ENCODE results near the gene MICB. TPM values are rescaled to one million over a fixed set of nuclear protein-coding genes. Genes with fewer than 3 reads are reported as not detected.

Gene MICB
- polyA plus RNA-seq, 1 experiment = 23.4 TPM

DNA sequence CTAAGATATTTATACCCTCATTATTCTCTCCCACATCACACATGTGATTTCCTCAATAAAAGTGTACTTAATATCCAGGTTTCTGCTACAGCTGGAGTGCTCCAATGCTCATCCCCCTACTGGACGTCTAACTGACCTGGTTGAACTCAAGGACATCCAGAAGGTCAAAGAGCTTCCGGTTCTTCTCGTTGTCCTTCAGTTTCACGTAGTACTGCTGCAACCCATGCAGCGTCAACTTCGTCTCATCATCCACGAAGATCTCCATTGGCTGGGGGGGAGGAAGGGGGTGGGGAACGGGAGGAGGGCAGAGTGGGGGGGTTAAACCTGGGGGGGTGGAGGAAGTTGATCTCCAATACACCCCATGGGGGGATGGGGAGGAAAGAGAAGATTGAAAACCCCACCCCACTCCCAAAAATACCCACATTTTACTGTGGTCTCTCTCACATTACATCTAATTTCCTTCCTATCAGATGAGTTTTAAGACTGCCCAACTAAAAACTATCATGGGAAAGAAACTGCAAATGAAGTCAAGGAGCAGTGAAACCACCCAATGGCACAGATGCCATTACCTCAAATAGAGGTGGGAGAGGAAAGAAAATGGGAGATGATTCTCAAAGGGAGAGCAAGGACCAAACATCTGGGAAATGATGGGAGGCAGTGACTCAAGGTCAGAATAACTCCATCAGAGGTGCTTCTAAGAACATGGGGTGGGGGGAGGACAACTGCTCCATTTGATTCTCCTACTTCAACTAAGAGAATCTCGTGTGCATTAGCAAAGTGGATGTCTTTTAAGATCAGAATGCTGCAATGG is 34.9 kb downstream of the MICB start:
- no peak for DNase-seq (ENCODE audit: low read depth)

DNA sequence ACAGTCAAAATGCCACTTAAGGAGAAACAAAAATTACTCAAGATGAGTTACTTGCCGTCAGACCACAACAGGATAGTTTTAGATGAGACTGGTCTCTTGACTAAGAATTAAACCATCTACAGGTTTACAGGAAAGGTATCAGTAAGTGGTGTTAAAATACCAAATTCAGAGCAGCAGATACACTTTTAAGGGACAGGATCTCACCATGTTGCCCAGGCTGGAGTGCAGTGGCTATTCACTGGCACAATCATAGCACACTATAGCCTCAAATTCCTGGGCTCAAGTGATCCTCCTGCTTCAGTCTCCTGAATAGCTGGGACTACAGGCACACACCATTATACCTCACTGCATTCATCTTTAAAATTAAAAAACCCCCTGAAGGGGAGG is 35.5 kb downstream of the MICB start:
- H3K36me3 ChIP-seq (ENCODE audit: control insufficient read depth, insufficient read depth, low read length) = peaks cover 44% of the 10 kb centered on the region
- no peaks in the 10 kb centered on the region for H3K27me3 ChIP-seq (ENCODE audit: control insufficient read depth, insufficient read depth, low read length)
- no peak overlapping the region for H3K4me3 ChIP-seq (ENCODE audit: low read depth, low read length)
- TF ChIP-seq, protein P1, sequence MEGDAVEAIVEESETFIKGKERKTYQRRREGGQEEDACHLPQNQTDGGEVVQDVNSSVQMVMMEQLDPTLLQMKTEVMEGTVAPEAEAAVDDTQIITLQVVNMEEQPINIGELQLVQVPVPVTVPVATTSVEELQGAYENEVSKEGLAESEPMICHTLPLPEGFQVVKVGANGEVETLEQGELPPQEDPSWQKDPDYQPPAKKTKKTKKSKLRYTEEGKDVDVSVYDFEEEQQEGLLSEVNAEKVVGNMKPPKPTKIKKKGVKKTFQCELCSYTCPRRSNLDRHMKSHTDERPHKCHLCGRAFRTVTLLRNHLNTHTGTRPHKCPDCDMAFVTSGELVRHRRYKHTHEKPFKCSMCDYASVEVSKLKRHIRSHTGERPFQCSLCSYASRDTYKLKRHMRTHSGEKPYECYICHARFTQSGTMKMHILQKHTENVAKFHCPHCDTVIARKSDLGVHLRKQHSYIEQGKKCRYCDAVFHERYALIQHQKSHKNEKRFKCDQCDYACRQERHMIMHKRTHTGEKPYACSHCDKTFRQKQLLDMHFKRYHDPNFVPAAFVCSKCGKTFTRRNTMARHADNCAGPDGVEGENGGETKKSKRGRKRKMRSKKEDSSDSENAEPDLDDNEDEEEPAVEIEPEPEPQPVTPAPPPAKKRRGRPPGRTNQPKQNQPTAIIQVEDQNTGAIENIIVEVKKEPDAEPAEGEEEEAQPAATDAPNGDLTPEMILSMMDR (IDR thresholded peaks at IDR 0.05; ENCODE audit: insufficient read depth, low read depth, low read length) = no peak
- POLR2A ChIA-PET = no interaction called here
- DNase-seq (ENCODE audit: low read depth) = no peak
- CTCF ChIA-PET = interaction anchor here (0.6 to 1.2 kb wide), 2 partner anchors 64 to 66 kb away, joined by 3 to 5 read pairs; no protein-coding TSS in a partner anchor

More for the DNA sequence above, 34.9 kb downstream of the MICB start:
- POLR2A ChIA-PET = no interaction called here
- peaks cover 39% of the 10 kb centered on the region for H3K36me3 ChIP-seq (ENCODE audit: control insufficient read depth, insufficient read depth, low read length)
- CTCF ChIA-PET = interaction anchor here (1.1 kb wide), 1 partner anchor 10 kb away, joined by 3 read pairs; no protein-coding TSS in a partner anchor
- H3K27me3 ChIP-seq (ENCODE audit: control insufficient read depth, insufficient read depth, low read length) = no peaks in the 10 kb centered on the region
- no peak overlapping the region for H3K4me3 ChIP-seq (ENCODE audit: low read depth, low read length)
- TF ChIP-seq, protein P1 (IDR thresholded peaks at IDR 0.05; ENCODE audit: insufficient read depth, low read depth, low read length) = no peak

DNA sequence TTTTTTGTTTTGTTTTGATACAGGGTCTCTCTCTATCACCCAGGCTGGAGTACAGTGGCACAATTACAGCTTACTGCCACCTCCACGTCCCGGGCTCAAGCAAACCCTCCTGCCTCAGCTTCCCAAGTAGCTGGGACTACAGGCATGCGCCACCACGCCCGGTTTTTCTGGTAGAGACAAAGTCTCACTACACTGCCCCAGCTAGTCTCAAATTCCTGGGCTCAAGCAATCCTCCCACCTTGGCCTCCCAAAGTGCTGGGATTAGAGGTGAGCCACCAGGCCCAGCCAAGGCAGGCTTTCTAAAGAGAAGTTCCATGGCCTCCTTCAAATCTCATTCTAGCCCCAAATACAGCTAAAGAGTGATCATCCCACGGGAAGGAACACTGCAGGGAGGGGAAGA is 36.1 kb downstream of the MICB start:
- no peak for DNase-seq (ENCODE audit: low read depth)
- CTCF ChIA-PET = interaction anchor here (0.6 to 1.2 kb wide), 3 partner anchors 14 to 65 kb away, joined by 3 to 5 read pairs (median 3); partner anchors contain the start of gene NFKBIL1
- POLR2A ChIA-PET = no interaction called here
- no peak overlapping the region for H3K4me3 ChIP-seq (ENCODE audit: low read depth, low read length)
- H3K36me3 ChIP-seq (ENCODE audit: control insufficient read depth, insufficient read depth, low read length) = peaks cover 49% of the 10 kb centered on the region
- TF ChIP-seq, protein P1 (IDR thresholded peaks at IDR 0.05; ENCODE audit: insufficient read depth, low read depth, low read length) = no peak
- no peaks in the 10 kb centered on the region for H3K27me3 ChIP-seq (ENCODE audit: control insufficient read depth, insufficient read depth, low read length)

DNA sequence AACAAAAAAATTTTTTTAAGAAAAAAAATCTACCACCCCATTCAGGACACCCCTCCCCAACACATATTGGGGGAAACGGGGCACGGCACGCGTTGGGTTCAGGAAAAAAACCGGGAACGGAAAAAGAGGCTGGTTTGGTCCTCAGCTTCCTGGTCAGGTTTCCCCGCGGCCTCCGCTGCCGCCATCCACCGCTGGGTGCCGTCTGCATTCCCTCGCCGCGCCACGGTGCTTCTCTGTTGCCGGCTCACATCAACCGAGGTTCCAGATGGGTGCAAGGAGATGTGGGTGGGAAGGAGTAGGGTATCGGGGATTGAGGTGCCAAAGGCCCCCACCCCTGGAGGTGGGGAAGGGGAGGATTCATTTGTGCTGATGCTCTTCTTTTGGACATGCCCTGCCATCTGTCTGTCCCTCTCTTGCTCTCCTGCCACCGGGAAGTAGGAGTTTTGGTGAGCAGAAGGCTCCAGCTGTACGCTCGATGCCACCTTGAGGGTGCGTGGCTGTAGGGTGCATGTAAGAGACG is 36.6 kb downstream of the MICB start:
- ChIA-PET CTCF (interaction anchor here (1.0 to 1.2 kb wide), 2 partner anchors 13 to 64 kb away, joined by 3 read pairs; partner anchors contain the start of gene NFKBIL1), POLR2A (no interaction called here)
- Histone ChIP-seq H3K27me3 (ENCODE audit: control insufficient read depth, insufficient read depth, low read length) (no peaks in the 10 kb centered on the region), H3K4me3 (ENCODE audit: low read depth, low read length) (no peak overlapping the region), H3K36me3 (ENCODE audit: control insufficient read depth, insufficient read depth, low read length) (peaks cover 49% of the 10 kb centered on the region)
- no peak for DNase-seq (ENCODE audit: low read depth)
- TF ChIP-seq, protein P1 (IDR thresholded peaks at IDR 0.05; ENCODE audit: insufficient read depth, low read depth, low read length) = no peak

DNA sequence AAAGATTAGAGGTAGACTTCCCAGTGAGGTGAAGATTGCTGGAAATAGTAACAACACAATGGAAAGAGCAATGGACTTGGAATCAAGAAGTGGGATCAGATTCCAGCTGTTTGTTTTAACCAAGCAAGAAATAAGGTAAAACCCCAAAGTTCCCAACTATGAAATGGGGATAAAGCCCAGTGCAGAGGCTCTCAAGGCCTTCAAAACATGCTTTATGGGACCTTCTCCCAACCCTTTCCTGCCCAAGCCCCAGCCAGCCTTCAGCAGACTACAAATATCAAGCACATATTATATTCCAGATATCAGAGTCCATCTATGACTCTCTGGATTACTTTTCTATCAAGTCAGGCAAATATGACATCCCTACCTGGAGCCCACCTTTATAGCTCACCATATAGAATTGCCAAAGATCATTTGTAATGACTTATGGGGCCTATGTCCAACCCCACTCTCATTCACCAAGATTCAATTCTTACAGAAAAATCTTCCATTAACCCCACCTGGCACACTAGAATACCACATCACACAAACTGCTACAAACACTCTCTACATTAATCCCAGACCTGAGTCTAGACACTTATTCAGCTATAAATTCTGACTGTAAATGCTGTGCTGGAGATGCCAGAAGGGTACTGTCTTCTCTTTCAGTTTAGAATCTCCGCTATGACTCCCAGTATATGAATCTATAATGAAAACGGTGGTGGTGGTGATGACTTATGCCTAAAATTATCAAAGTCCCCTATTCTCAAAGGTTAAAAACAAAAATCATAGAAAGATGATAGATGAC is 37.8 kb downstream of the MICB start:
- TF ChIP-seq, protein P1 (IDR thresholded peaks at IDR 0.05; ENCODE audit: insufficient read depth, low read depth, low read length) = no peak
- POLR2A ChIA-PET = no interaction called here
- Histone ChIP-seq H3K27me3 (ENCODE audit: control insufficient read depth, insufficient read depth, low read length) (no peaks in the 10 kb centered on the region), H3K4me3 (ENCODE audit: low read depth, low read length) (no peak overlapping the region), H3K36me3 (ENCODE audit: control insufficient read depth, insufficient read depth, low read length) (peaks cover 47% of the 10 kb centered on the region)
- CTCF ChIA-PET = interaction anchor here (1.0 kb wide), 1 partner anchor 10 kb away, joined by 4 read pairs; the partner anchor contains the start of gene ATP6V1G2
- no peak for DNase-seq (ENCODE audit: low read depth)

Data from BJ (cell line).